ENCODE measurements around the gene AHNAK. TPM values are rescaled to one million over a fixed set of nuclear protein-coding genes. Genes with fewer than 3 reads are reported as not detected.

The AHNAK gene
- total RNA-seq, 4 donors from 2014 or later: 1,345 to 1,611 (median 1,532) TPM

DNA sequence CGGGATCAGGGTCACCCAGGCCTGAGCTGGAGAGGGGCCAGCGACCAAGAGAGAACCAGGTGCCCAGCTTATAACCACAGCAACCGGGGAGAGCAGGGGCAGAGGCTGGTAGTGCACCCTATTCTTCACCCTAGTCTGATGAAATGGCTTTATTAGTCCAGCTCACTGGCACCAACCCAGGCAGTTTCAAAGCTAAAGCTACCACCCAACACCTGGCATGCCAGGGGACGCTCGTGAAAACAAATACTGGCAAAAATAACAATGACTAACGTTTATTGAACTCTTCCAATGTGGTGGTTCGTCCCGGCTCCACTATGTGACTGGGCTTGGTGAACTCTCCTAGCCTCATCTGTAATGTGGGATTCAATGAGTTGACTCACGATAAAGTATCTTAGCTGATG, 97.2 kb downstream of the AHNAK start:
- intact Hi-C loops (cut with DNase I; ENCODE audit: low total_unique reads): no loop called here
- DNase-seq (ENCODE audit: low spot score in 2 of 2): no peak
- TF ChIP-seq CTCF (IDR thresholded peaks at IDR 0.05) (no peak), POLR2A (IDR thresholded peaks at IDR 0.05) (no peak)
- 55 to 72% methylated on average over 9 of the region's 9 CpGs for WGBS, 2 donors
- H3K4me3 ChIP-seq (ENCODE audit: low read depth, poor library complexity, severe bottlenecking): no peak overlapping the region

DNA sequence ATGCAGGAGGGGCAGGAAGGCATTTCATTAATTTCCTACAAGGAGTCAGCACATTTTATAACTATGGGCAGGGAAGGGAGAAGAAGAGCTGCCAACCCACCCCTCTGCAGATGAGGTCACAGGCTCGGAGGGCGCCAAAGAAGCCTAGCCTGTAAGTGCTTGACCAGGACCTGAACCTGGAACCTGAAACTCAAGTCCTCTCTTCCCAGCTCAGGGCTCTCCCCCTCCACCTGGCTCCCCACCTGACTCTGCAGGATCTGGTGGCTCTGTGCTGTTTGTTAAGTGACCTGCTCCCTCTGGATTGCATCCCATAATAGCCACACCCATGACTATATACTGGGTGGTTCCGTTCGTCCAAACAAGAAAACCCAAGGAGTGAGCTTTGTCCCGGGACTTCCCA, 100.5 kb downstream of the AHNAK start:
- no peak overlapping the region for H3K4me3 ChIP-seq (ENCODE audit: low read depth, poor library complexity, severe bottlenecking)
- peak in 1 of 2 donors; percentile 87 for DNase-seq (ENCODE audit: low spot score in 2 of 2)
- 21 to 34% methylated on average over 5 of the region's 5 CpGs for WGBS, 2 donors
- intact Hi-C loops (cut with DNase I; ENCODE audit: low total_unique reads): no loop called here
- TF ChIP-seq CTCF (IDR thresholded peaks at IDR 0.05): no peak
- no peak for TF ChIP-seq POLR2A (IDR thresholded peaks at IDR 0.05)

DNA sequence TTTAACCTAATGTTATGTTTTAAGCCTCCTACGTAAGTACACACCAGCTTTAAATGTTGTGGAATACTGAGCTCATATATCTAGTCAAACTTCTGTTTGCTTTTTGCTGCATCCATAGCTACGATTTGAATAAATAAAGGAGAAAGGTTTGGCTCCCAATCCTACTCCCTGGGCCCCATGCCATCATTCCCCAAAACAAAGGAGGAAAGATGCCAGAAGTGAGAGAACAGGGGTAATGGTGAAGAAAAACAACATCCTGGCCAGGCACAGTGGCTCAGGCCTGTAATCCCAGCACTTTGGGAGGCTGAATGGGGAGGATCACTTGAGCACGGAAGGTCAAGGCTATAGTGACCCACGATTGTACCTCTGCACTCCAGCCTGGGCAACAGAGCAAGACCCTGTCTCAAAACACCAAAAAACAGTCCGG, 101.3 kb downstream of the AHNAK start:
- intact Hi-C loops (cut with DNase I; ENCODE audit: low total_unique reads): no loop called here
- no peak overlapping the region for H3K4me3 ChIP-seq (ENCODE audit: low read depth, poor library complexity, severe bottlenecking)

GRCh38 chr11:62444835-62445234, 101.8 kb downstream of the AHNAK start:
- DNase-seq (ENCODE audit: low spot score in 2 of 2): no peak
- TF ChIP-seq CTCF (IDR thresholded peaks at IDR 0.05) (no peak), POLR2A (IDR thresholded peaks at IDR 0.05) (no peak)
- WGBS, 2 donors: 7 to 16% methylated on average over 9 of the region's 9 CpGs
- no peak overlapping the region for H3K4me3 ChIP-seq (ENCODE audit: low read depth, poor library complexity, severe bottlenecking)
- intact Hi-C loops (cut with DNase I; ENCODE audit: low total_unique reads): no loop called here

More for the DNA sequence above, 101.3 kb downstream of the AHNAK start:
- DNase-seq (ENCODE audit: low spot score in 2 of 2): peak in 1 of 2 donors; percentile 89
- TF ChIP-seq CTCF (IDR thresholded peaks at IDR 0.05): no peak
- WGBS, 2 donors: 23 to 24% methylated on average over 5 of the region's 5 CpGs

DNA sequence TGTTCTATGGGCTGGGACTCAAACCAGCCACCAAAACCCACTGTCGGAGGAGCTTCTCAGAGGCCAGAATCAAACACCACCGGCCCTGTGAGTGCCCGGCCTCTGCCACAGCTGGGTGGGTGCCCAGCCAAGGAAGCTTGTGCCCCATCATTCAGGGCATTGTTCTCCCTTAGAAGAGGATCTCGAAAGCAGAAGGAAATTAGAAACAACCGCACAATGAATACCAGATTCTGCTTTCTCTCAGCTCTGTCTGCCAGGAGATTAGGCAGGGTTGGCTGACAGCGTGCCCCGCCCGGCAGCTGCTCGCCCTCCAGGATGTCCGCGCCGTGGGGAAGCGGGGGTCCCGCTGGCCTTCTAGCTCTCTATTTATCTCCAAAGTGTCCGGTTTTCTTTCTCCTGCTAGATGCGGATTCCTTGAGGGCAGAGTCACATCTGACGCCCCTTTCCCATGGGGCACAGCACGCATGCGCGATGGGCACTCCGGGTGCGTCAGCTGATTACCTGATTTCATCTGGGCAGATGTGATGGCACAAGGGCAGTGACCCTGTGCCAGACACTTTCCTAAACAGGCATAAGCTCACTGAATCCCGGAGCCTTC, 102.3 kb downstream of the AHNAK start:
- TF ChIP-seq POLR2A (IDR thresholded peaks at IDR 0.05) (no peak), CTCF (IDR thresholded peaks at IDR 0.05) (no peak)
- no peak overlapping the region for H3K4me3 ChIP-seq (ENCODE audit: low read depth, poor library complexity, severe bottlenecking)
- peak; percentile 64 to 94 for DNase-seq (ENCODE audit: low spot score in 2 of 2)
- intact Hi-C loops (cut with DNase I; ENCODE audit: low total_unique reads): no loop called here
- 1 to 8% methylated on average over 23 of the region's 23 CpGs for WGBS, 2 donors

All from lower leg skin (tissue), 4 donors.